ENCODE results near the gene FHAD1. TPM values are rescaled to one million over a fixed set of nuclear protein-coding genes. Genes with fewer than 3 reads are reported as not detected.
"Not testable (repeated sequence)": the region's sequence is repeated elsewhere in the genome, so short reads cannot be mapped to it uniquely, and the experiment has no call there.

FHAD1 gene
- total RNA-seq, 2 experiments from 2014 or later = not detected

GRCh38 chr1:15295696-15296095 is 48.7 kb downstream of the FHAD1 start:
- no peak overlapping the region for H3K4me3 Mint-ChIP-seq
- peaks cover 3% of the 10 kb centered on the region for H3K9me3 Mint-ChIP-seq
- POLR2A ChIA-PET = interaction anchor here (0.7 kb wide), 1 partner anchor 62 kb away, joined by 3 read pairs; no protein-coding TSS in a partner anchor
- H3K4me1 Mint-ChIP-seq = peaks cover 9% of the 10 kb centered on the region
- H3K27ac Mint-ChIP-seq = no peak overlapping the region
- no peaks in the 10 kb centered on the region for H3K36me3 Mint-ChIP-seq (ENCODE audit: low read depth)
- CTCF ChIA-PET = no interaction called here
- no peak for DNase-seq
- H3K27me3 Mint-ChIP-seq = peaks cover 8% of the 10 kb centered on the region

- no peak overlapping the region for H3K4me3 Mint-ChIP-seq
- H3K4me1 Mint-ChIP-seq = peaks cover 9% of the 10 kb centered on the region
- no peaks in the 10 kb centered on the region for H3K36me3 Mint-ChIP-seq (ENCODE audit: low read depth)
- POLR2A ChIA-PET = no interaction called here
- H3K9me3 Mint-ChIP-seq = peaks cover 3% of the 10 kb centered on the region
- no peak for DNase-seq
- H3K27ac Mint-ChIP-seq = no peak overlapping the region
- CTCF ChIA-PET = interaction anchor here (1.0 kb wide), 1 partner anchor 155 kb away, joined by 3 read pairs; no protein-coding TSS in a partner anchor
- H3K27me3 Mint-ChIP-seq = peaks cover 8% of the 10 kb centered on the region
These were observed 49.7 kb downstream of the FHAD1 start for GRCh38 chr1:15296585-15297321.

- CTCF ChIA-PET = interaction anchor here (1.4 to 1.9 kb wide), 2 partner anchors 146 to 169 kb away, joined by 3 to 4 read pairs; no protein-coding TSS in a partner anchor
- H3K27me3 Mint-ChIP-seq; H3K9me3 Mint-ChIP-seq; POLR2A ChIA-PET; H3K4me3 Mint-ChIP-seq; H3K27ac Mint-ChIP-seq; H3K36me3 Mint-ChIP-seq (ENCODE audit: low read depth); H3K4me1 Mint-ChIP-seq; DNase-seq: not testable (repeated sequence)
These were observed 51.0 kb downstream of the FHAD1 start for GRCh38 chr1:15297975-15298374.

- Mint-ChIP-seq H3K36me3 (ENCODE audit: low read depth) (no peaks in the 10 kb centered on the region), H3K4me1 (peaks cover 9% of the 10 kb centered on the region), H3K27me3 (peaks cover 6% of the 10 kb centered on the region), H3K27ac (no peak overlapping the region), H3K9me3 (peaks cover 3% of the 10 kb centered on the region), H3K4me3 (no peak overlapping the region)
- CTCF ChIA-PET = interaction anchor here (0.7 to 1.9 kb wide), 3 partner anchors 145 to 192 kb away, joined by 3 to 4 read pairs (median 3); no protein-coding TSS in a partner anchor
- POLR2A ChIA-PET = no interaction called here
- DNase-seq = no peak
These were observed 52.2 kb downstream of the FHAD1 start for GRCh38 chr1:15299179-15299578.

- Mint-ChIP-seq H3K4me3 (no peak overlapping the region), H3K36me3 (ENCODE audit: low read depth) (no peaks in the 10 kb centered on the region), H3K4me1 (peaks cover 10% of the 10 kb centered on the region), H3K27ac (no peak overlapping the region), H3K27me3 (peaks cover 6% of the 10 kb centered on the region), H3K9me3 (peaks cover 3% of the 10 kb centered on the region)
- ChIA-PET CTCF (interaction anchor here (1.9 kb wide), 1 partner anchor 171 kb away, joined by 4 read pairs; no protein-coding TSS in a partner anchor), POLR2A (no interaction called here)
- no peak for DNase-seq
These were observed 52.8 kb downstream of the FHAD1 start for GRCh38 chr1:15299806-15300205.

- Mint-ChIP-seq H3K4me1 (peaks cover 2% of the 10 kb centered on the region), H3K36me3 (ENCODE audit: low read depth) (no peaks in the 10 kb centered on the region), H3K27me3 (peaks cover 10% of the 10 kb centered on the region), H3K9me3 (no peaks in the 10 kb centered on the region), H3K27ac (no peak overlapping the region), H3K4me3 (no peak overlapping the region)
- ChIA-PET POLR2A (no interaction called here), CTCF (no interaction called here)
- no peak for DNase-seq
These were observed 56.9 kb downstream of the FHAD1 start for GRCh38 chr1:15303935-15304334.

- Mint-ChIP-seq H3K9me3 (no peaks in the 10 kb centered on the region), H3K4me3 (no peak overlapping the region), H3K27ac (no peak overlapping the region), H3K4me1 (peaks cover 2% of the 10 kb centered on the region), H3K27me3 (peaks cover 6% of the 10 kb centered on the region), H3K36me3 (ENCODE audit: low read depth) (no peaks in the 10 kb centered on the region)
- ChIA-PET CTCF (no interaction called here), POLR2A (no interaction called here)
- DNase-seq = peak; percentile 73
These were observed 57.9 kb downstream of the FHAD1 start for GRCh38 chr1:15304708-15305467.

GRCh38 chr1:15305468-15305770 is 58.4 kb downstream of the FHAD1 start:
- POLR2A ChIA-PET = no interaction called here
- Mint-ChIP-seq H3K36me3 (ENCODE audit: low read depth) (no peaks in the 10 kb centered on the region), H3K27ac (no peak overlapping the region), H3K4me3 (no peak overlapping the region), H3K9me3 (no peaks in the 10 kb centered on the region), H3K27me3 (peaks cover 6% of the 10 kb centered on the region), H3K4me1 (peaks cover 2% of the 10 kb centered on the region)
- no peak for DNase-seq
- CTCF ChIA-PET = no interaction called here

- DNase-seq; H3K36me3 Mint-ChIP-seq (ENCODE audit: low read depth); CTCF ChIA-PET; H3K4me1 Mint-ChIP-seq; POLR2A ChIA-PET; H3K4me3 Mint-ChIP-seq; H3K27me3 Mint-ChIP-seq; H3K27ac Mint-ChIP-seq; H3K9me3 Mint-ChIP-seq: not testable (repeated sequence)
These were observed 59.3 kb downstream of the FHAD1 start for GRCh38 chr1:15306352-15306751.

- H3K4me1 Mint-ChIP-seq = peaks cover 2% of the 10 kb centered on the region
- no peaks in the 10 kb centered on the region for H3K9me3 Mint-ChIP-seq
- no peak overlapping the region for H3K27ac Mint-ChIP-seq
- no peak for DNase-seq
- no peaks in the 10 kb centered on the region for H3K36me3 Mint-ChIP-seq (ENCODE audit: low read depth)
- no peak overlapping the region for H3K4me3 Mint-ChIP-seq
- CTCF ChIA-PET = no interaction called here
- POLR2A ChIA-PET = no interaction called here
- peaks cover 8% of the 10 kb centered on the region for H3K27me3 Mint-ChIP-seq
These were observed 61.1 kb downstream of the FHAD1 start for GRCh38 chr1:15308135-15308534.

- H3K27me3 Mint-ChIP-seq = peaks cover 8% of the 10 kb centered on the region
These were observed 61.6 kb downstream of the FHAD1 start for GRCh38 chr1:15308621-15309027.

GRCh38 chr1:15309687-15310086 is 62.7 kb downstream of the FHAD1 start:
- H3K27me3 Mint-ChIP-seq = peaks cover 7% of the 10 kb centered on the region
- H3K4me1 Mint-ChIP-seq = peaks cover under 1% of the 10 kb centered on the region
- CTCF ChIA-PET = interaction anchor here (0.6 to 1.0 kb wide), 4 partner anchors 22 to 1579 kb away, joined by 3 to 5 read pairs (median 4); no protein-coding TSS in a partner anchor
- no peaks in the 10 kb centered on the region for H3K36me3 Mint-ChIP-seq (ENCODE audit: low read depth)
- no peak overlapping the region for H3K27ac Mint-ChIP-seq
- POLR2A ChIA-PET = no interaction called here
- no peaks in the 10 kb centered on the region for H3K9me3 Mint-ChIP-seq
- H3K4me3 Mint-ChIP-seq = no peak overlapping the region
- DNase-seq = no peak

More at GRCh38 chr1:15308621-15309027, 61.6 kb downstream of the FHAD1 start:
- H3K36me3 Mint-ChIP-seq (ENCODE audit: low read depth) = no peaks in the 10 kb centered on the region
- H3K4me3 Mint-ChIP-seq = no peak overlapping the region
- CTCF ChIA-PET = interaction anchor here (1.0 kb wide), 1 partner anchor 180 kb away, joined by 5 read pairs; no protein-coding TSS in a partner anchor
- H3K4me1 Mint-ChIP-seq = peaks cover 2% of the 10 kb centered on the region
- H3K27ac Mint-ChIP-seq = no peak overlapping the region
- no peak for DNase-seq
- no peaks in the 10 kb centered on the region for H3K9me3 Mint-ChIP-seq
- POLR2A ChIA-PET = no interaction called here

GRCh38 chr1:15310544-15310943 is 63.5 kb downstream of the FHAD1 start:
- no peak for DNase-seq
- ChIA-PET POLR2A (interaction anchor here (0.6 kb wide), 1 partner anchor 180 kb away, joined by 3 read pairs; no protein-coding TSS in a partner anchor), CTCF (no interaction called here)
- H3K9me3 Mint-ChIP-seq = no peaks in the 10 kb centered on the region
- no peaks in the 10 kb centered on the region for H3K4me1 Mint-ChIP-seq
- no peaks in the 10 kb centered on the region for H3K36me3 Mint-ChIP-seq (ENCODE audit: low read depth)
- H3K27me3 Mint-ChIP-seq = peaks cover 3% of the 10 kb centered on the region
- H3K4me3 Mint-ChIP-seq = no peak overlapping the region
- no peak overlapping the region for H3K27ac Mint-ChIP-seq

Data from activated CD4-positive, alpha-beta T cell treated with anti-CD3 and anti-CD28 coated beads, Interleukin-2, amount 10 ng/mL, durations not matched to agents 7 days and 5 days (primary cell).